Activated naive CD4-positive, alpha-beta T cell treated with anti-CD3 and anti-CD28 coated beads for 36 hours (primary cell): ENCODE data around the gene GJA10. TPM values are rescaled to one million over a fixed set of nuclear protein-coding genes. Genes with fewer than 3 reads are reported as not detected.

Experiments
- CTCF ChIA-PET: fragments of 350-600 bp; sonication (Branson Sonifier 250); formaldehyde crosslinking; loops from one replicate; lab custom pipeline; 2021; ENCODE audit warnings: antibody characterized with exemption; lab: Charles Lee
- DNase-seq: peaks from one replicate; pipeline ENCODE4 v3.0.0-alpha.2; 2020
- H3K27ac Mint-ChIP-seq: one replicate; pipeline ENCODE4 v1.8.0; 2021; ENCODE audit warnings: mild to moderate bottlenecking, mixed read lengths
- H3K27me3 Mint-ChIP-seq: one replicate; pipeline ENCODE4 v1.8.0; 2021; ENCODE audit warnings: low read depth, mixed read lengths
- H3K36me3 Mint-ChIP-seq: one replicate; pipeline ENCODE4 v1.8.0; 2021; ENCODE audit warnings: low read depth, mixed read lengths
- H3K4me1 Mint-ChIP-seq: one replicate; pipeline ENCODE4 v1.8.0; 2021; ENCODE audit warnings: low read depth, mixed read lengths
- H3K4me3 Mint-ChIP-seq: one replicate; pipeline ENCODE4 v1.8.0; 2021; ENCODE audit warnings: mild to moderate bottlenecking, moderate library complexity, mixed read lengths
- H3K9me3 Mint-ChIP-seq: one replicate; pipeline ENCODE4 v1.8.0; 2021; ENCODE audit warnings: mixed read lengths
- intact Hi-C: fragments of 100-400 bp; cut with micrococcal nuclease; formaldehyde crosslinking; loops from one replicate; pipeline ENCODE4 v1.15.1; 2023
- total RNA-seq, 2 experiments: library from RNA; stranded (reverse); gene quantifications; one replicate each; pipeline ENCODE4 v1.2.3, GENCODE V29; 2021

Gene GJA10
- total RNA-seq, 2 experiments from 2014 or later: not detected

DNA sequence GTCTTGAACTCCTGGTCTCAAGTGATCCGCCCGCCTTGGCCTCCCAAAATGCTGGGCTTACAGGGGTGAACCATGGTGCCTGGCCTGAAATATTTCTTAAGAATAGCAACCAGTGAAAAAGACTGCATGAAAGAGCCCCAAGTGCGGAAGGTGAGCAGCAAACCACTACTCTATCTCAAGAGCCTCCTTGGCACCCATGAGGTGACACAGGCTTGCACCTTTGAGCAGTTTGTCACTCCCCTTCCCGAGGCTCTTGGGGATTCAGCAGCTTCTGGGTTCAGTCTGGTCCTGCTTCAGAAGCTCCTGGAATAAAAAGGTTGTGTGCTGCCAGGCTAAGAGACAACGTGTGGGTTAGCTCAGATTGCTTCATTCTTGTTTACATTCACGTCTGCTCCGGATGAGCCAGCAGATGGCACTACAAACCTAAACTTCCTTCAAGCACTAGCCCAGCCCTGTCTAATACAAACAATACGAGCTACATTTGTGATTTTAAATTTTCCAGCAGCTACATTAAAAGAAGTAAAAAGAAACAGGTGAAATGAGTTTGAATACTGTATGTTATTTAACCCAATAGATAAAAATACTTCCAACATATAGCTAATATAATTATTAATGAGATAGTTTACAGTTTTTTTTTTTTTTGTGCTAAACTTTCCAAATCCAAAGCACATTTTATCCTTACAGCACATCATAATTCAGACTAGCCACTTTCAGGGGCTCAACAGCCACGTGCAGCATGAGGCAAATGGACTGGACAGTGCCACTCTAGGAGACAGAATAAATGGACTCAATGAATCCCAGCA lies 46.2 kb downstream of the GJA10 start:
- Mint-ChIP-seq H3K4me1 (peaks cover 70% of the 10 kb centered on the region), H3K36me3 (peaks cover 46% of the 10 kb centered on the region), H3K9me3 (no peaks in the 10 kb centered on the region), H3K27ac (peak overlapping the region; percentile 74), H3K4me3 (no peak overlapping the region), H3K27me3 (no peaks in the 10 kb centered on the region)
- intact Hi-C loops: loop anchor here (1.0 to 5.0 kb wide), 11 partner anchors 12 to 642 kb away; no protein-coding TSS in a partner anchor
- CTCF ChIA-PET: interaction anchor here (0.6 to 2.6 kb wide), 70 partner anchors 10 to 547 kb away, joined by 3 to 22 read pairs (median 5); partner anchors contain the start of gene BACH2
- DNase-seq: peak; percentile 86

DNA sequence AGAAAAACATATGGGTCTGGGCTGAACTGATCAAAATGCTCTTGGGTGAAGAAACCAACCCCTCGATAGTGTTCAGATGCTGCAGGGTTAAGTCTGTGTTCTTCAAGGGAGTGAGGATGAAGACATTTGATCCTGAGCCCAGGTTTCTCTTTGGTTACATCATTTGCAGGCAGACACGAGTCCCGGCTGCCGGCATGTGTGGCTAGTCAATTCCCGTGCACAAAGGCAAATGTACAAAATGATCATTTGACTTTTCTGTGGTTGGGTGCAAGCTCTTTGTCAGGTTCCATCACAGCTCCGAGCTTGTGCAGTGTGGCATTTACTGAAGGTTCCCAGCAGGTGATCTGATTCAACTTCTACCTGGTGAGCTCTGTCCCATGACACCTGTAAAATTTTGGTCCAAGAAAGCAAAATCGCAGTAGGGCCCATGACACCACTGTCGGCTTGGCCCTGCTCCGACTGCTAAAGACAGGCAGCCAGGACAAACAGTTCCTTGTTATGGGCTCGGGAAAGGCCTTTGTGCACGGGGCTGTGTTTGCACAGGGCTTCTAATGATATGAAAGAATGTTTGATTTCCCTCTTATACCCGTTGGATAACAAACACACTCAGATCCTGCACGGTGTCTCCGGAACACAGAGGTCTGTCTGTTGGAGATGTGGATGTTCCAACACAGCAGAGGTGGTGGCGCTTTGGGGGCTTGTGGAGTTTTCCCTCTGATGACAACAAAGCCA lies 46.9 kb downstream of the GJA10 start:
- peak overlapping the region; percentile 32 for H3K27ac Mint-ChIP-seq

DNA sequence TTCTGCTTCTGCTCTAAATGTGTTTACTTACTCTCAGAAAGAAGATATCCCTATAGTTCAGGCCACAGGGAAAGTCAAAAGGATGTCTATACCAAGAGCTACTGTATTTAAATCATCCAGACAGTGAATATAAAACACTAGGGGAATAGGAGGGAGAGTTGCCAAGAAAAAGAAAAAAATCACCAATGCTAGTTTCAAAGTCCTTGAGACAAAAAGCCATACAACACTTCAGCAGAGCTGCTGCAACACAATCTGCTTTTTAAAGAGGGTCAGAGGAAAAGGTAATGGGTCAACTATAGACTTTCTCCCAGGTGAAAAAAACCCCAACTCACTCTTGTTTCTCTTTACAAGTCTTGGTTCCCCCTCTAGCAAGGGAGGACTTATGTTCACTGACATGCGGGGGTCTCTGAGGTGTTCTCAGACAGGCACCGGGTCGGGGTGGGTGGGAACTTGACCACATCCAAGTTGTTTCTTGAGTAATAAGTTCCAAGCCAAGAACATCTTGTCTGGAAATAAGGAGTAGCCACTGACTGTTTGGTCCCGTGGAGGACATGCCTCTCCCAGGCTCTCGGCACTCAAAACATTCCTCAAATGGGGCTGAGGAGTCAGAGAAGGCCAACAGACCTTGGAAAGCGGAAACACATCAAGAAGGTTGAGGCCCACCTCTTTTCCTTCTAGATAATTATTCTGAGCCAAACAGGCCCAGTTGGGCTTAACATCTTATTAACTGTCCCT lies 47.7 kb downstream of the GJA10 start:
- Mint-ChIP-seq H3K27ac (peak overlapping the region; percentile 32), H3K27me3 (no peaks in the 10 kb centered on the region), H3K4me1 (peaks cover 81% of the 10 kb centered on the region), H3K9me3 (no peaks in the 10 kb centered on the region), H3K36me3 (peaks cover 45% of the 10 kb centered on the region), H3K4me3 (no peak overlapping the region)
- intact Hi-C loops: loop anchor here (2.0 to 5.0 kb wide), 4 partner anchors 29 to 640 kb away; no protein-coding TSS in a partner anchor
- CTCF ChIA-PET: interaction anchor here (0.9 to 2.6 kb wide), 10 partner anchors 11 to 536 kb away, joined by 4 to 20 read pairs (median 10); no protein-coding TSS in a partner anchor
- DNase-seq: no peak

More for the DNA sequence above, 46.9 kb downstream of the GJA10 start:
- peaks cover 45% of the 10 kb centered on the region for H3K36me3 Mint-ChIP-seq
- CTCF ChIA-PET: interaction anchor here (0.6 to 2.6 kb wide), 63 partner anchors 10 to 546 kb away, joined by 3 to 22 read pairs (median 5); partner anchors contain the start of gene BACH2
- H3K4me1 Mint-ChIP-seq: peaks cover 77% of the 10 kb centered on the region
- no peaks in the 10 kb centered on the region for H3K27me3 Mint-ChIP-seq
- intact Hi-C loops: loop anchor here (2.0 to 5.0 kb wide), 4 partner anchors 30 to 641 kb away; no protein-coding TSS in a partner anchor
- no peaks in the 10 kb centered on the region for H3K9me3 Mint-ChIP-seq
- DNase-seq: no peak
- no peak overlapping the region for H3K4me3 Mint-ChIP-seq

DNA sequence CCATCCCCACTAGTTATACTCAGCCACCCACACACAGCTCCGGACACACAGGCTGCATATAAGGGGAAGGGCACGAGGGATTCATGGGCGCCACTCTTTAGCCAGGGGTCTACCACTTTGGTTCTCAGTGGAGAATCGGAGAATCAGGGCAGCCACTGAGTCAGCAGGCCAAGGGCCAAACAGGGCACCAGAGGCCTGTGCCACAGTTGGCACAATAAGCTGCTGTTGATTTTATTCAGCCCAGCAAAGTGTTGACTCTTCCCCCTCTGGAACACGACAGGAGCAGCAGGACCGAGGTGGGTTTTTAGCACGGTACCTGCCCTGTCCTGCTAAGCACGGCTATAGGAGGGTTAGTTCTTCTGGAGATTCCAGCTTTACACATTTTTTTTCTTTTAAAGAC lies 48.3 kb downstream of the GJA10 start:
- peaks cover 46% of the 10 kb centered on the region for H3K36me3 Mint-ChIP-seq
- no peaks in the 10 kb centered on the region for H3K9me3 Mint-ChIP-seq
- no peak overlapping the region for H3K27ac Mint-ChIP-seq
- no peak overlapping the region for H3K4me3 Mint-ChIP-seq
- H3K4me1 Mint-ChIP-seq: peaks cover 84% of the 10 kb centered on the region
- intact Hi-C loops: loop anchor here (5.0 kb wide), 2 partner anchors 250 to 640 kb away; no protein-coding TSS in a partner anchor
- no peaks in the 10 kb centered on the region for H3K27me3 Mint-ChIP-seq
- no peak for DNase-seq
- CTCF ChIA-PET: interaction anchor here (1.4 to 3.4 kb wide), 4 partner anchors 10 to 23 kb away, joined by 3 to 16 read pairs (median 6); no protein-coding TSS in a partner anchor

DNA sequence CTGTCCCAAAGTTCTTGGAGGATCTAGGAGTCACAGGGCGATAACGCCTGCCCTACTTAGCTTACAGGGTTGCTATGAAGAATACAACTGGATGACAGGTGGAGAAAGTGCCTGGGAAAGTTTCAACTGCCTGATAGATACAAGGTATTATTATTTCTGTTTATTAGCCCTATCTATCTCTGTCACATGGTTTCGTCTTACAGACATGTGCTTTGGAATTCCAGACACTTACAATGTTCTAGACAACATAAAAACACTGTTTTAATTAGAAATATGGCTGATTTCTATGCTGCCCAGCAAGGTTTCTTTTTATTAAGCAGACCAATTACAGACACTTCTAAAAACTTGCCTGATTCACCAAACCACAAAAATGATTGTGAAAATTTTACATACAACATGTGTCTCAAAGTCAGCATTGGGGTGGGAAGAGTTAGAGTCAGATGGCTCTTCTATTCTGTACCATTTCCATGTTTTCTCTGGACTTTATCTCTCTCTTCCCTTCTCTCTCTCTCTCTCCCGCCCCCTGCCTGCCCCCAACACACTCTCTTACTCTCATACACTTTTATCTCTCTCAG lies 50.0 kb downstream of the GJA10 start:
- no peaks in the 10 kb centered on the region for H3K9me3 Mint-ChIP-seq
- peaks cover 74% of the 10 kb centered on the region for H3K4me1 Mint-ChIP-seq
- H3K4me3 Mint-ChIP-seq: no peak overlapping the region
- intact Hi-C loops: loop anchor here (5.0 kb wide), 2 partner anchors 248 to 638 kb away; no protein-coding TSS in a partner anchor
- peak overlapping the region; percentile 76 for H3K27ac Mint-ChIP-seq
- peaks cover 36% of the 10 kb centered on the region for H3K36me3 Mint-ChIP-seq
- DNase-seq: no peak
- CTCF ChIA-PET: interaction anchor here (0.9 to 3.4 kb wide), 10 partner anchors 9 to 535 kb away, joined by 3 to 16 read pairs (median 4); no protein-coding TSS in a partner anchor
- no peaks in the 10 kb centered on the region for H3K27me3 Mint-ChIP-seq

GRCh38 chr6:89944826-89945407 lies 50.6 kb downstream of the GJA10 start:
- Mint-ChIP-seq H3K4me1 (peaks cover 77% of the 10 kb centered on the region), H3K4me3 (no peak overlapping the region), H3K27ac (peak overlapping the region; percentile 76), H3K27me3 (no peaks in the 10 kb centered on the region), H3K36me3 (peaks cover 41% of the 10 kb centered on the region), H3K9me3 (no peaks in the 10 kb centered on the region)
- CTCF ChIA-PET: interaction anchor here (0.6 to 3.4 kb wide), 14 partner anchors 8 to 534 kb away, joined by 3 to 16 read pairs (median 4); no protein-coding TSS in a partner anchor
- DNase-seq: no peak
- intact Hi-C loops: loop anchor here (5.0 kb wide), 2 partner anchors 247 to 637 kb away; no protein-coding TSS in a partner anchor

Other genes starting within 250 kb of the GJA10 start
- gene MDN1, start 74.7 kb upstream of the GJA10 start, total RNA-seq: 10 to 100 TPM; 42.1 to 52.1 TPM
- gene CASP8AP2, start 64.6 kb upstream of the GJA10 start, total RNA-seq: 10 to 100 TPM; 27.4 to 30.2 TPM